Measurements from ENCODE around the gene UGT2B15. TPM values are rescaled to one million over a fixed set of nuclear protein-coding genes. Genes with fewer than 3 reads are reported as not detected.
"Not testable (repeated sequence)": the region's sequence is repeated elsewhere in the genome, so short reads cannot be mapped to it uniquely, and the experiment has no call there.

Gene UGT2B15
- total and polyA plus RNA-seq, 7 donors = 0.36 to 24.5 (median 6.0) TPM; not detected in 4

DNA sequence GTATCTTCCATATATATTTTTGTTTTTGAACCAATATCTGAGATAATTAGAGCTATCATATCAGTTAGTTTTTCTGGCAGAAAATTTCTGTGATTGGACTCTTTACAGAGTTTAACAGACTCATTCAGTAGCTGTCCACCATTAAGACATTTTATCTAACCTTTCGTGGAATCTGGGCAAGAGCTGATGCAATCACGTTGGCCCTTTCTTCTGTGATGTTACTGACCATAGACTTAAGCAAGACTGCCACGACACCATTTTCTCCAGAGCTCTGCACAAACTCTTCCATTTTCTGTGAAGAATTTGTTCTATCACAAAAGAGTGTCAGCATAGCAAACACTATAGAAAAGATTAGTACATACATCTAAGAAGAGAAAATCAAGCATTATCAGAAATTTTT is 41.8 kb upstream of the UGT2B15 start:
- intact Hi-C loops (cut with DNase I) = no loop called here
- no peak overlapping the region for H3K4me3 ChIP-seq
- WGBS, 2 donors = 85 to 97% methylated on average over 3 of the region's 3 CpGs

DNA sequence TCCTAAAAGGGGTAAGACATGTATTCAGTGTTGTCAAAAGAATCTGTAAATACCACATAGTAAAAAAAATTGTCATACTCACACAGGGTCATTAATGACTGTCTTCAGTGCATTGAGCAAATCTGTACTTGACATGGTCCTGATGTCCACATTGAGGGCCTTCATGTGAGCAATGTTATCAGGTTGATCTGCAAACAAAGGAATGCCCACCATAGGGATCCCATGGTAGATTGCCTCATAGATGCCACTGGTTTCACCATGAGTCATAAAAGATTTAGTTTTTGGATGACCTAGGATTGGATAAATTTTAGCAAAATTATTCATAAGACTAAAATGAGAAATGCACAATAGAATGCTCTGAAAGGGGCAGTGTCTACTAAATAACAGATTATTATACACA is 38.1 kb upstream of the UGT2B15 start:
- Histone ChIP-seq H3K36me3 (no peaks in the 10 kb centered on the region), H3K27ac (no peak overlapping the region), H3K4me1 (no peaks in the 10 kb centered on the region), H3K27me3 (no peaks in the 10 kb centered on the region), H3K4me3 (no peak overlapping the region), H3K9me3 (no peaks in the 10 kb centered on the region)
- no peak for DNase-seq
- TF ChIP-seq POLR2A (IDR thresholded peaks at IDR 0.05) (no peak), POLR2AphosphoS5 (IDR thresholded peaks at IDR 0.05) (no peak), EP300 (IDR thresholded peaks at IDR 0.05) (no peak)
- TF ChIP-seq, protein P1, sequence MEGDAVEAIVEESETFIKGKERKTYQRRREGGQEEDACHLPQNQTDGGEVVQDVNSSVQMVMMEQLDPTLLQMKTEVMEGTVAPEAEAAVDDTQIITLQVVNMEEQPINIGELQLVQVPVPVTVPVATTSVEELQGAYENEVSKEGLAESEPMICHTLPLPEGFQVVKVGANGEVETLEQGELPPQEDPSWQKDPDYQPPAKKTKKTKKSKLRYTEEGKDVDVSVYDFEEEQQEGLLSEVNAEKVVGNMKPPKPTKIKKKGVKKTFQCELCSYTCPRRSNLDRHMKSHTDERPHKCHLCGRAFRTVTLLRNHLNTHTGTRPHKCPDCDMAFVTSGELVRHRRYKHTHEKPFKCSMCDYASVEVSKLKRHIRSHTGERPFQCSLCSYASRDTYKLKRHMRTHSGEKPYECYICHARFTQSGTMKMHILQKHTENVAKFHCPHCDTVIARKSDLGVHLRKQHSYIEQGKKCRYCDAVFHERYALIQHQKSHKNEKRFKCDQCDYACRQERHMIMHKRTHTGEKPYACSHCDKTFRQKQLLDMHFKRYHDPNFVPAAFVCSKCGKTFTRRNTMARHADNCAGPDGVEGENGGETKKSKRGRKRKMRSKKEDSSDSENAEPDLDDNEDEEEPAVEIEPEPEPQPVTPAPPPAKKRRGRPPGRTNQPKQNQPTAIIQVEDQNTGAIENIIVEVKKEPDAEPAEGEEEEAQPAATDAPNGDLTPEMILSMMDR (IDR thresholded peaks at IDR 0.05) = no peak
- intact Hi-C loops (cut with DNase I) = no loop called here

More for the DNA sequence above, 41.8 kb upstream of the UGT2B15 start:
- H3K4me1 ChIP-seq = no peaks in the 10 kb centered on the region
- H3K9me3 ChIP-seq = no peaks in the 10 kb centered on the region
- no peak for TF ChIP-seq EP300 (IDR thresholded peaks at IDR 0.05)
- TF ChIP-seq, protein P1 (IDR thresholded peaks at IDR 0.05) = no peak
- TF ChIP-seq POLR2AphosphoS5 (IDR thresholded peaks at IDR 0.05) = no peak
- no peak for TF ChIP-seq POLR2A (IDR thresholded peaks at IDR 0.05)
- H3K27me3 ChIP-seq = no peaks in the 10 kb centered on the region
- H3K36me3 ChIP-seq = no peaks in the 10 kb centered on the region
- H3K27ac ChIP-seq = no peak overlapping the region
- DNase-seq = no peak

DNA sequence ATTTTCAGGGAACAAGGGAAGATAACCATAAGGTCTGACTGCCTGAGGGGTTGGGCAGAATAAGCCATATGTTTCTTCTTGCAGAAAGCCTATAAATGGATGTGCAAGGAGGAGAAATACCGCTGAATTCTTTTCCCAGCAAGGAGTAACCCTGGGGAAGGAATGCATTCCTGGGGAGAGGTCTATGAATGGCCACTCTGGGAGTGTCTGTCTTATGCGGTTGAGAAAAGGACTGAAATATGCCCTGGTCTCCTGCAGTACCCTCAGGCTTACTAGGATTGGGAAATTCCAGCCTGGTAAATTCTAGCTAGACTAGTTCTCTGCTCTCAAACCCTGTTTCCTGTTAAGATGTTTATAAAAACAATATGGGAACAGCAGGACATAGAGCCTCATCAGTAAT is 32.7 kb upstream of the UGT2B15 start:
- H3K4me1 ChIP-seq; H3K9me3 ChIP-seq; H3K27ac ChIP-seq; intact Hi-C loops (cut with DNase I); DNase-seq; H3K27me3 ChIP-seq; H3K4me3 ChIP-seq; H3K36me3 ChIP-seq: not testable (repeated sequence)
- WGBS, 2 donors = 88 to 92% methylated on average over 2 of the region's 2 CpGs

DNA sequence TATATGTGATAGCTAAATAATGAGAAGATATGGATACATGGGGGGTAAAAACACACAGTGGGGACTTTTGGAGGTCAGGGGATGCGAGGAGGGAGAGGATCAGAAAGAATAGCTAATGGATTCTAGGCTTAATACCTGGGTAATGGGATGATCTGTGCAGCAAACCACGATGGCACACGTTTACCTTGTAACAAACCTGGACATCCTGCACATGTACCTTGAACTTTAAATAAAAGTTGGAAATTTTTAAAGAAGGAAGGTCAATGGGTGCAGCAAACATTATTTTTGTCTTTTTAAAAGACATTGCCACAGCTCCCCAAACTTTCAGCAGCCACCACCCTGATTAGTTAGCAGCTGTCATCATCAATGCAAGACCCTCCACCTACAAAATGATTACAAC is 29.7 kb upstream of the UGT2B15 start:
- H3K27ac ChIP-seq = no peak overlapping the region
- no peaks in the 10 kb centered on the region for H3K36me3 ChIP-seq
- no peak for DNase-seq
- no peaks in the 10 kb centered on the region for H3K9me3 ChIP-seq
- intact Hi-C loops (cut with DNase I) = no loop called here
- H3K4me1 ChIP-seq = no peaks in the 10 kb centered on the region
- TF ChIP-seq EP300 (IDR thresholded peaks at IDR 0.05) (no peak), POLR2AphosphoS5 (IDR thresholded peaks at IDR 0.05) (no peak), POLR2A (IDR thresholded peaks at IDR 0.05) (no peak)
- TF ChIP-seq, protein P1 (IDR thresholded peaks at IDR 0.05) = no peak
- no peaks in the 10 kb centered on the region for H3K27me3 ChIP-seq
- no peak overlapping the region for H3K4me3 ChIP-seq
- 71 to 73% methylated on average over 3 of the region's 3 CpGs for WGBS, 2 donors

DNA sequence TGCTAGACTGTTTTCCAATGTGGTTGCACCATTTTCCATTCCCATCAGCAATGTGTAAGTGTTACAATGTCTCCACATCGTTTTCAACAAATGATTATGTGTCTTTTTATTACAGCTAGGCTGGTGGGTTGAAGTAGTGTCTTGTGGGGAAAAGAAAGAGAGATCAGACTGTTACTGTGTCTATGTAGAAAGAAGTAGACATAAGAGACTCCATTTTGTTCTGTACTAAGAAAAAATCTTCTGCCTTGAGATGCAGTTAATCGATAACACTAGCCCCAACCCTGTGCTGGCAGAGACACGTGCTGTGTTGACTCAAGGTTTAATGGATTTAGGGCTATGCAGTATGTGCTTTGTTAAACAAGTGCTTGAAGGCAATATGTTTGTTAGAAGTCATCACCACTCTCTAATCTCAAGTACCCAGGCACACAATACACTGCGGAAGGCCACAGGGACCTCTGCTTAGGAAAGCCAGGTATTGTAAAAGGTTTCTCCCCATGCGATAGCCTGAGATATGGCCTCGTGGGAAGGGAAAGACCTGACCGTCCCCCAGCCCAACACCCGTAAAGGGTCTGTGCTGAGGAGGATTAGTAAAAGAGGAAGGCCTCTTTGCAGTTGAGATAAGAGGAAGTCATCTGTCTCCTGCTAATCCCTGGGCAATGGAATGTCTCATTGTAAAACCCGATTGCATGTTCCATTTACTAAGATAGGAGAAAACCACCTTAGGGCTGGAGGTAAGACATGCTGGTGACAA is 23.0 kb upstream of the UGT2B15 start:
- no peak overlapping the region for H3K4me3 ChIP-seq
- intact Hi-C loops (cut with DNase I) = no loop called here
- no peaks in the 10 kb centered on the region for H3K27me3 ChIP-seq
- no peak for TF ChIP-seq POLR2AphosphoS5 (IDR thresholded peaks at IDR 0.05)
- no peak for TF ChIP-seq EP300 (IDR thresholded peaks at IDR 0.05)
- TF ChIP-seq, protein P1 (IDR thresholded peaks at IDR 0.05) = no peak
- no peak for TF ChIP-seq POLR2A (IDR thresholded peaks at IDR 0.05)
- WGBS, 2 donors = 80 to 82% methylated on average over 9 of the region's 9 CpGs
- H3K27ac ChIP-seq = no peak overlapping the region
- H3K9me3 ChIP-seq = peaks cover 0 to 8% (median 0%) of the 10 kb centered on the region in 4 donors
- DNase-seq = no peak
- no peaks in the 10 kb centered on the region for H3K36me3 ChIP-seq
- no peaks in the 10 kb centered on the region for H3K4me1 ChIP-seq
